OCI-LY1 (cell line): Measurements from ENCODE around the gene POU4F3.

Source experiments
- CTCF ChIP-seq: fragments of 200-600 bp; sonication (generic), shearing (Covaris generic); IDR thresholded peaks from 2 replicates; pipeline ENCODE4 v1.5.1; 2017; ENCODE audit warnings: mild to moderate bottlenecking, antibody characterized with exemption, low read length, moderate library complexity, mixed read lengths
- EZH2 ChIP-seq: fragments of 200-600 bp; sonication (generic), shearing (Covaris generic); IDR thresholded peaks from 2 replicates; pipeline ENCODE4 v1.8.0; 2017; ENCODE audit warnings: borderline replicate concordance, mixed run types, mild to moderate bottlenecking, antibody characterized with exemption, low read length, moderate library complexity, mixed read lengths

GRCh38 chr5:146342882-146343865 lies 4.5 kb downstream of the POU4F3 start:
- no peak for TF ChIP-seq CTCF
- no peak for TF ChIP-seq EZH2
